GM21786 (cell line): ENCODE data around the gene IL18RAP.

Experiments used
- ATAC-seq: cut with Tn5 transposase; IDR thresholded peaks from one replicate; pipeline ENCODE4 v1.9.1; 2021; ENCODE audit not compliant: unreplicated experiment

The IL18RAP gene

DNA sequence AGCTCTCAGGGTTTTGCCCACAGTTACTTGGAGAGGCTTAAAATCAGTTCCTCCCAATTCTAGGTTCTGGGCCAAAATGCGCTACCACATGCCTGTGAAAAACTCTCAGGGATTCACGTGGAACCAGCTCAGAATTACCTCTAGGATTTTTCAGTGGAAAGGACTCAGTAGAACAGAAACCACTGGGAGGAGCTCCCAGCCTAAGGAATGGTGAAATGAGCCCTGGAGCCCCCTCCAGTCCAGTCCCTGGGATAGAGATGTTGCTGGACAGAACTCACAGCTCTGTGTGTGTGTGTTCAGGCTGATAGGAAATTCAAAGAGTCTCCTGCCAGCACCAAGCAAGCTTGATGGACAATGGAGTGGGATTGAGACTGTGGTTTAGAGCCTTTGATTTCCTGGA, 29.0 kb downstream of the IL18RAP start:
- ATAC-seq, result no peak

DNA sequence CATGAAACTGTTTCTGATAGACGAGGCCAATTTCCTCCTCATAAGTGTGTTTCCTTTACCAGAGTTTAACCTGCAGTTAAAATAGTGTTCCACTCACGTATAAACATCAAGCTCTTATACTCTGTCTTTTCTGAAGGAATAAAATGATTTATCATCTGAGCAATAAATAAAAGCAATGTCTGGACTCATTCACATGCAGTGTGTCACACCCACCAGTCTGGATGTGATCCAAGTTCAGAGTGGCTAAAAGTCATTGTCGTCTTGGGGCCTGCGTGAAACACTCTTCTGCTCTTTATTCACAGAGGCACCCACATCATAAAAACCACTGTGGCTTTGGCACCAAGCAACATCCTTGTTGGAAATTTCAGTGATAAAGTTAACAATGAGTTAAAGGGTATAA, 30.5 kb downstream of the IL18RAP start:
- no peak for ATAC-seq

DNA sequence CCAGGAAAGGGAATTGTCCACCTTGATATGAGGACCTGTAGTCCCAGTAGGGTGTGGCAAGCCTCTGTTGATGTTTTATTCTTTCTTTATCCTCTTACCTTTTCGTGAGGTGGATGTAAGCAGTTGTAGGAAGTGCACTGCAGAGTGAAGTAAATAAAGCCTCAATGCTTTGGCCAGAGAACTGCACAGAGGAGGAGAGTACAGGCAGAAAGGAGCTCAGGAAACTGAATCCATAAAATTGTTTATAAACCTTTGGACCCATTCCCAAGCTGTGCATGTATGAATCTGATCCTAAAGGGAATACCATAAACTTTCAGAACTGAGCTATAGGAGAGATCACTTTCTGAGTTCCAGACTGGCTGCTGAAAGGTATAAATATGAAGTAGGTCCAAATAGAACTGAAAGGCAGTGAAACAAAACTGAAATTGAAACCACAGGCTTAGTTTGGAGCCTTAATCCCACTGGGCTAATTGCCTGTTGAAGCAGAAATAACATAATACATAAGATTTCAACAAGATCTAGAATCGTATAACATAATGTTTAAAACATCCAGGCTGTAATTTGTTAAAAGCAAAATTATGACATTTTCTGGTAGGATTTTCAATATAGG, 32.2 kb downstream of the IL18RAP start:
- no peak for ATAC-seq

DNA sequence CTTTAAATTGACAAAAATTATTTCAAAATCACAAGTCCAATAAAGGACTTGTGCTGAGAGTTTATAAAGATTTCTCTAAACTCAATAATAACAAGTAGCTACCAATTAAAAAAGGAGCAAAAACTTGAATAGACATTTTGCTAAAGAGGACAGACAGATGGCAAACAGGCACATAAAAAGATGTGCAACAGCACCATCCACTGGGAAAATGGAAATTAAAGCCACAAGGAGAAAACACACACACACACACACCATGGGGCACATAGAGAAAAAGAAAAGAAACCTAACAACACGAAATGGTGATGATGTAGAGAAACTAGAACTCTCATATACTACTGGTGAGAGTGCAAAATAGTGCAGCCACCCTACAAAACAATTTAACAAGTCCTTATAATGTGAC, 37.5 kb downstream of the IL18RAP start:
- no peak for ATAC-seq

DNA sequence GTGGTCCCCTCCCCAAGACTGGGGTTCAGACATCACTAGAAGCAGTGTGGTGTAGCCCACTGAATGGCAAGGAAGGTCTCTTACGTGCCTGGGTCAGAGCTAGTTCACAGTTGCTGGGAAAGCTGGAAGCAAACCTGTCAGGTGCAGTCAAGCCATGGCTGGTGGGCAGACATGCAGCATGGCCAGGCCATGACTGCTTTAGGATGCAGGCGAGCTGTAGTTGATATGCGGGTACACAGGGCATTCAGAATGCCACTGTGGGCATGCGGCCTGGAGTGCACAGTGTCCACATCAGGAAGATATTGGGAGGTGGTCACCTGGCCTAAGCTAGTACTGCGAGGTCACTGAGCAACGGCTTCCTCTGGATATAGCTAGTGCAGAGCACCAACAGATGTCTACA, 38.2 kb downstream of the IL18RAP start:
- ATAC-seq, result no peak

DNA sequence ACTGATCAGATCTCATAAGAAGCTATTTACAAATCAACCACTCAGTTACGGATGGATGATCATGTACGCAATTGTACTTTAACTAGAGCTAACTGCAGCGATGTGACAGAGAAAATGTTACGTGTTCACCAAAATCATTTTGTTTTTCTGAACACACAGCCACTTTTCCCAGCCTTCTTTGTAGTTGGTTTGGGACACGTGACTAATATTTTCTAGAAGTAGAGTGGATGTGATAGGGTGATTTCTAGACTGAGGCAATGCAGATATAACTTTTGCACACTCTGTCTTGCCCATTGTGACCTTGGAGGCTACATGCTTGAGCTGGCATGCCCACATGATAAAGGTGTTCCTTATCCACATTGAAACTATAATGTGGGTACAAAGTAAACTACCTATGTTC, 40.2 kb downstream of the IL18RAP start:
- no peak for ATAC-seq

DNA sequence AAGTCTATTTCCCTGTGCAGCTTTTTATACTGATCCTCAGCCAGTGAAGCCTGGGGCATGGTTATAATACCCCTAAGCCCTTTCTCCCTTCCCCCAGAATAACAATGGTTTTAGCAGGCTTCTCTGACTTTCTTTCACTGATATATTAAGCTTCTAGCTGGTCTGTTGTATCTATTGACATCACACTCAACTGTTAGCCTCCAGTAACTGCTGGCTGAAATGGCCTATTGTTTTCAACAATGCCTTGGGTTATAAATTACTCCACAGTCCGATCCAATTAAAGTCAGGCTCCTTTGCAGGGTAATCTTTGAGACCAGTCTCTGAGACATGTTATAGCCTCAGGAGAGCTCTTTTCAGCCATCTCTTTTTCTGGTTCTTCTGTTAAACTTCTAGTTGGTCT, 47.2 kb downstream of the IL18RAP start:
- no peak for ATAC-seq

DNA sequence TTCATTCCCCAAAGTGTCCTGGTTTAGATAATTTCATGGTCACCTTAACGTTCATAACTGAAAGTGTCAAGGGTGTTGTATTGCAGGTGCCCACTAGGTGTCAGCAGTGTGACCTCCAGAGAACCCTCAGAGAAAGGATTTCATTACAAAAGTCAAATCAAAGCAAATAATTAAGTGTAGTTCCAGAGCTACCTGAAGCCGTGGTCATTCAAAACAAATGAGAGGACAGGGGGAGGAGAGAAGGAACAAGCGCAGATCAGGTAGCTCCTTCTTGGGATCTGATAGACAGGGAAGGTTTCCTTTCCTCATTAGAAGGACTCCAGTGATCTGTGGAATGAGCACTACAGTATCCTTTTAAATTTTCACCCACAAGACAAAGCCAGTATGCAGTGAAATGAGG, 50.1 kb downstream of the IL18RAP start, which contains the start of gene SLC9A4:
SLC9A4 (plus strand) TSS at position 207 of the 400 bp plus-strand sequence. CDS start 534 bp downstream, outside the sequence.
- ATAC-seq, result peak; percentile 61

DNA sequence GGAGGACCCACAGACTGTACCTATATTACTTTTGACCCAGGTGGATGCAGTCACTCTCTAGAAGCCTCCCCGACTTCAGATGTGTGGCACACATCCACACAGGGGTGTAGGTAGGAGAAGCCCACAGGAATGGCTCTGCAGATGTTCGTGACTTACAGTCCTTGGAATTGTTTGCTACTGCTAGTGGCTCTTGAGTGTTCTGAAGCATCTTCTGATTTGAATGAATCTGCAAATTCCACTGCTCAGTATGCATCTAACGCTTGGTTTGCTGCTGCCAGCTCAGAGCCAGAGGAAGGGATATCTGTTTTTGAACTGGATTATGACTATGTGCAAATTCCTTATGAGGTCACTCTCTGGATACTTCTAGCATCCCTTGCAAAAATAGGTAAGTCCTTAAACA, 50.7 kb downstream of the IL18RAP start:
- ATAC-seq, result no peak

DNA sequence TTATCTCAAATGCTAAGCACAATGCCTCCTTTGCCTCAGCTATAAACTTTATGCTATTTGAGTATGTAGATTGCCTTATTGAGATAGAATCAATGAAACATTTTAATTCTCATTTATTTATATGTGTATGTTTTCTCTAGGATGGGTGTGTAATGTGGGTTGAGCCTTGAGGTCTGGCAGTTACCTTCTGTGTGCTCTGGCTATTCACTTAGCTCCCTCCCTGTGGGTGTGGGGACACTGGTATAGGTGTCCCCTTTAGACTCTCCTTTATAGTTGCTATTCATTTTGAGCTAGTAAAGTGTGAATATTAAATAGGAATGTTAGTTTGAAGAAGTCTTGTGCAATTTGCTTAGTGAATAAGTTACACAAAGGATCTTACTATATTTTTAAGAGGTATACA, 51.8 kb downstream of the IL18RAP start:
- ATAC-seq, result no peak

DNA sequence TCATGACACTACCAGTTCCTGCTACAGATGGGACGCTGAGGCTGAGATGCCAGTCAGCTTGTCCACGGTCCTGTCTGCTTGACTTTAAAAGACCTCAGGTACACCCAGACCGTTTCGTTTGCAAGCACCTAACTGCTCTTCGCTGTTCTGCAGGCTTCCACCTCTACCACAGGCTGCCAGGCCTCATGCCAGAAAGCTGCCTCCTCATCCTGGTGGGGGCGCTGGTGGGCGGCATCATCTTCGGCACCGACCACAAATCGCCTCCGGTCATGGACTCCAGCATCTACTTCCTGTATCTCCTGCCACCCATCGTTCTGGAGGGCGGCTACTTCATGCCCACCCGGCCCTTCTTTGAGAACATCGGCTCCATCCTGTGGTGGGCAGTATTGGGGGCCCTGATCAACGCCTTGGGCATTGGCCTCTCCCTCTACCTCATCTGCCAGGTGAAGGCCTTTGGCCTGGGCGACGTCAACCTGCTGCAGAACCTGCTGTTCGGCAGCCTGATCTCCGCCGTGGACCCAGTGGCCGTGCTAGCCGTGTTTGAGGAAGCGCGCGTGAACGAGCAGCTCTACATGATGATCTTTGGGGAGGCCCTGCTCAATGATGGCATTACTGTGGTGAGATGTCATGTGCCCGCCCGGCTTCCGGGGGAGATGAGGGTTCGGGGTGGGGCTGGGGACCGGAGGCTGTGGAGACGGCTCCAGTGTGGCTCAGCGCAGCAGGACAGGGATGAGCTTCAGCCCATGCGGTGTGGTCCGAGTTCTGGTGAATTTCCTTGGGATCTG, 55.9 kb downstream of the IL18RAP start:
- ATAC-seq, result no peak

DNA sequence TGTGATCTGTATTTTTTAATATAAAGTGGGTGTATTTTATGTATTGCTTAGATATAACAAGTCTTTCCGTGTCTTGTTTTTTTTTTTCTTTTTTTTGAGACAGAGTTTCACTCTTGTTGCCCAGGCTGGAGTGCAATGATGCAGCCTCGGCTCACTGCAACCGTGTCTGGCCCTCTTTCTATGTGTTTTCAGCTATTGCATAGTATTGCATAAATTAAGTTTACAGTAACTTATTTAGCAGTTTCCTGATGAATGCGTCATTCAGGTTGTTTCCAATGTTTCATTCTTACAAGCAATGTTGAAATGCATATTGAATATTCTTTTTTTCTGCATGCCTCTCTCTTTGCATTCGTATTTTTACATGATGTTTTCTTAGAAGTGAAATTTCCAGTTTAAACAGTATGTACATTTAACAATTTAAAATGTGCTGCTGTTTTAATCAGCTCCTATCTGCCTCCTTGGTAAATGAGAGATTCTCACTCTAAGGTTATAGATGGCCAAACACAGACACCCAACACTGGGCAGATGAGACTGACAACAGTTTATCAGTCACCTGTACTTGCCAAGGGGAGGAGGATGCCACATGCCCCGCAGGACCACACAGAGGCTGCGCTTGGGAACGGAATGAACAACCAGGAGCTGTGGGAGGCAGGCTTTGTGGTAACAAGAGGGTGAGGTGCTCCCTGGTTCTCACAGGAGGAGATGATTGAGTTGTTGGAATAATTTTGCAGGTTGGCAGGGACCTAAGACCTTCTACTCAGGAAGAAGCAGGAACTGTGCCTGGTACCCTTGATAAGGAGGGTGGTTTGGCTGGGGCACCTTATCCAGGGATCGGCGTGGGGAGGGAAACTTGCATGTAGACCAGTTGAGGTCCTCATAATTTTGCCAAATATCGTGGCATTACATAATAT, 57.6 kb downstream of the IL18RAP start:
- no peak for ATAC-seq

DNA sequence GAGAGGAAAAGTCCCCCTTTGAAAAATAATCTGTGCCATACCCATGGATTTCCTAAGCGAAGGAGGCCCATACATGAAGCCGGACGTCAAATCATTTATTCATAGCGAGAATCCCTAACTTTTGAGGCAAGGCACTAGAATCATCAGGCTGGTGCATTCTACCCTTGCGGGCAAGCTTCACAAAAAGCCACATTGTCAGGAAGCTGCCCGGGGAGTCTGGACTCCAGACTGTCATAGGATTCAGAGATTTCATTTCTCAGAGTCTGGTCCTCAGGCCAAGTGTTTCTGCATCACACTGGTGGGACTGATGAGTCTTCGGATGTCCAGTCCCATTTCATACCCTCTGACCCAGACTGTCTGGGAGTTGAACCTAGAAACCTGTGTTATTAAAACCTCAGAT, 59.0 kb downstream of the IL18RAP start:
- ATAC-seq, result no peak

DNA sequence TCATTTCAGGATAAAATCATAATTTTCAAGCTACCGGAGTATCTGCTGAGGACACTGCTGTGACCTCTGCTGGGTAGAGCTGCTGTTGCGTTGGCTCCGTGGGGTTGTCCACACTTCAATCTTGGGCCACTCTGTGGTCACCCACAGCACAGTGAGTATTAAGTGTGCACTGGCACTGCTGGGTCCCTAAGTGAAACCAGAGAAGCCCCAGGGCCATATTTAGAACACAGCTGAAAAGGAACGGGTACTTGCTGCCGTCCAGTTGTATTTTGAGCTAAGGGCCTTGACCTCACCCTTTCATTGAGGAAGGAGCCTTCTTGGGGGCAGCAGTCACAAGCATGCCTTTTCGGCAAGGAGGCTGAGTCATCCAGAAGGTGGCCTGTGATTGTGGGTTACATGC, 60.1 kb downstream of the IL18RAP start:
- ATAC-seq, result no peak

DNA sequence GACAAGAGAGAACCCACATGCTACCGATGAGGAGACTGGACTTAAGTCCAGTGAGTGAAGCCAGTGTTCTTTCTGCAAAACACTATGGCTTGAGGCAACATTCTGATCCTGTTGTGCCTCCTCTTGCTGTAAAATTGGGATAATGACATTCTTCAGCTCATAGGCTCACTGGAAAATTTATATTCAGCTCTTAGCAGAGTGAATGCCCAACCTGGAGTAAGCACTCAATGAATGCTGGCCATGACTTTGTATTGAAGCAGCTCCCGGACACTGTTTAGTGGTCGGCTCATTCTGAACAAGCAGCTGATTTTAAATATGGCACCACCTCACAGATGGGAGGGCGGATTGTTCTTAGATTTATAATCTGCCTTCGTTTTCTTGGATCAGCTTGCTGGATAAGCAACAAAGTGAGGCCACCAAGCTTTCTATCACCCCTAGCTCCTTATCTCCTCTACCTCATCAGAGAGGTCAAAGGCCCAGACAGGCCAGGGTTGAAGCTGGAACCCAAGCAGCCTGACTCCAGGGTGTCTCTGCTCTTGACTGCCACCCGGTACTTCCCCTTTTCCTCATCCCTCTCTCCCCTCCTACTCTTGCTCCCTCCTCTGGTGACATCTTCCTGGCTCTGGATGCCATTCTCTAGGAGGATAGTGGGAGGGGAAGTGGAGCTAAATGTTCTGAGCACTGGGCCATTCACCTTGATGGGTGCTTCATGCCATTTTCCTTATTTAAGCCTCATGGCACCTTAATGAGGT, 61.5 kb downstream of the IL18RAP start:
- ATAC-seq, result no peak

DNA sequence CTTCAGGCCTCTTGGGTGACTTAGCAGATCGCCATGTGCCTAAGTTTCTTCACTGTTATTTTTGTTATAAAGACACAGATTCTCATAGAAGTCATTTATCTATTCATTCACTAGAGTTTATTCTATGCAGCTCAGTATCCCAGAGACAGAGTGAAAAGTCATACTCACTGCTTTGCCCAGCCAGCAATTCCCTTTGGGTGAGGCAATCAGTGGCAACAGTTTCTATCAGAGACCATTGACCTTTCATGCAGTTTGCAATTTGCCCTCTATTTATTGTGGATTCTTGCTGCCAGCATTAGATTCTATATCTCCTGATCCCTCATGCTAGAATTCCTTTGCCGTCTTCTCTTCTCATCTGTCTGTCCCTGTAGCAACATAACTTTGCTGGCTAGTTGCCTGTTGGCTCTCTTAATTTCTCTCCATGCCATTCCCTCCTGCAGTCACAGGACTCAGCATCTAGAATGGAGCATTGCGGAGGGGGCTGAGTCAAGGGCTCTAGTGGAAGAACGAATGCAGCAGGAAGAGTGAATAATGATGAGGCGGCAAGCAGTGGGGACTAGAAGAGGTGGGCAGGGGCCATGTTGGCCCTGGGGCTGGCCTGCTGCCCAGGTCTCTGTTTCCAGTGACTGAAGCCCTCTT, 62.3 kb downstream of the IL18RAP start:
- no peak for ATAC-seq

DNA sequence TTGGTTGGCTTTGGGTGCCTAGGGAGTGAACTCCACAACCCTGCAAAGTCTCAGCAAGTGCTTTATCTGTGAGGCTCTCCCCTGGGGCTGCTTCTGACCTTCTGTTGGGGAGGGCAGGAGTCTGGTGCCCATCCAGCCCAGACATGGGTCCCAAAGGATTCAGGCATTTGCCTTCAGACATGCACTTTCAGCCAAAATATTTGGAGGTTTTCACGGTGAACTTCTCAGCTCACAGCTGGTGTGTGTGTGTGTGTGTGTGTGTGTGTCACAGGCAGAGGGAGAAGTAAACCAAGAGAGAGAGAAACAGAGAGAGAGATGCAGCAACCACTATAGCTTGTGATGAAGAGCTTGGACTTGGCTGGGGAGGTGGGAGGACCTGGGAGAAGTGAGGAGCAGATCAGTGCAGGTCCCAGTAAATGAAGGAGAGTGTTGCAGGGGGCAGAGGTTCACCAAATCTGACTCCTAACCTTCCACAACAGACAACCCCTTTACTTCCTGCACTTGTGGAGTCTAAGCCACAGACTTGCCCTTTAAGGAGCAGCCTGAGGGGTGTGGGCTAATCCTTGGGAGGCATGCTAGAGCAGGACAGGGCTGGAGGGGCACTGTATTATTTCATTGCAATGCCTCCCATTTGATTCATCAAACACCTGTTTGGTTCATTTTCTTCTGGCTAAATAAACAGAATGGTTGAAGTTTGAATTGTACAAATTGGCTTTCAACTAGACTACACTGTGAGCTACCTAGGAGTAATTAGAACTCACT, 64.2 kb downstream of the IL18RAP start:
- no peak for ATAC-seq

DNA sequence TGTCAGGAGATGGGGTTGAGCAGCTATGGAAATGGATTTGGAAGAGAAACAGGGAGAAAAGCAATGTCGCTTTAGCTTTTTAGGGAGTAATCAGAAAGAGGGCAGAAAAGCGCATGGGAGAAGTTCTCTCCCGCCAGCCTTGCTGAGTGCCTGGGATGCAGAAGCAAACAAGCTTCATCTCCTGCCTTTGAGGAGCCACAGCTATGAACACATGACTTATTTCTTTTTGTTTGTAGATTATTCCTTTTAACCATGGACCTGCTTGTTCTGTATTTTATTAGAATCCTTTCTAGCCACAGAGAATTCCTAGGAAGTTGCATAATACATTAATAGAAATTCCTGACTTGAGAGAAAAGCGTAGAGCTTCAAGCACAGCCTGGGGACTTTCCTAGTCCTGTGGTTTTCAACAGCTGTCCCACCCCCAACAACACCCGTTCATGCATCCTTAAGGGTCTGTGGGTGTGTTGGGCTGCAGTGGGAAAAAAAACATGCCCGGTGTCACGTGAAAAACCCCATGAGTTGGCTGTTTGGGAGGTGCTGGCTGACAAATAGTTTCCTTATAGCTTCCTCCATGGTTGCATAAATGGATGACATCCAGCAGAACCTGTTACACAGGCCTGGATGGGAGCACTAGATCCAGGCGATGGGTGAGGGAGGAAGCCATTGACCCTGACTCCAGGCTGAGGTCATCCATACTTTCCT, 65.0 kb downstream of the IL18RAP start:
- ATAC-seq, result no peak

DNA sequence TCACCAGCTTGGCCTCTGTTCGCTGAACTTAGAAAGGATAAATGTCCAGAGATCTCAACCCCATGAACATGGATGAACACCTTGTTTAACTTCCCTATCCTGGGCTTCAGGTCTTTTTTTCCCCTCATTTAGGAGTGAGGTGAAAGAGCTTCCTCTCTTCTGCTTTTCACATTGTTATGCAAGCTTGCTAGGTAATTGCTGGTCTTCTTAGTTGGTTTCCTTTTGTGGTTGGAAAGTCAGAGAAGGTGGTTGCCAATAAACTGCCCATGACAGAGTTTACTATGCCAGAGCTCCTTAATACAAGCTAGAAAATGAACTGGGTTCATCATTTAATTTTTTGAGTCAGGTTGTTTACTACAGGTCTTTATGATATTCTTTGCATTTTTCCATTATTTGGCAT, 66.7 kb downstream of the IL18RAP start:
- no peak for ATAC-seq
